CD14-positive monocyte (primary cell): Measurements from ENCODE around the gene PBX4. TPM values are rescaled to one million over a fixed set of nuclear protein-coding genes. Genes with fewer than 3 reads are reported as not detected.

ENCODE experiments used
- DNase-seq, 3 donors: peaks; one replicate each; pipeline ENCODE4 v3.0.0-alpha.2; 2011 to 2022
- H2AFZ ChIP-seq: 2 replicates; pipeline ENCODE4 v1.6.0; 2012; ENCODE audit warnings: mild to moderate bottlenecking, low read depth, low read length, inconsistent platforms; ENCODE audit not compliant: insufficient read depth, poor library complexity, severe bottlenecking
- H3K27ac ChIP-seq, 2 donors: 1 replicate in 1 of 2; 2 replicates in 1 of 2; pipeline ENCODE4 v1.5.1; 2012 to 2013; ENCODE audit warnings: low read length in 2 of 2, control low read depth in 1 of 2, inconsistent platforms in 1 of 2, low read depth in 1 of 2, mild to moderate bottlenecking in 1 of 2
- H3K27me3 ChIP-seq, 2 donors: one replicate each; pipeline versions ENCODE4 v1.6.0 to v1.6.1; 2011 to 2013; ENCODE audit warnings: low read length in 2 of 2; ENCODE audit not compliant: control insufficient read depth in 2 of 2, insufficient read depth in 2 of 2
- H3K36me3 ChIP-seq, 2 donors: replicated peaks in 1 of 2; 1 replicate in 1 of 2; 2 replicates in 1 of 2; pipeline versions ENCODE4 v1.5.1 to v1.6.1; 2012 to 2013; ENCODE audit warnings: low read length in 2 of 2, control low read depth in 1 of 2, inconsistent platforms in 1 of 2, mild to moderate bottlenecking in 1 of 2; ENCODE audit not compliant: insufficient read depth in 2 of 2, control insufficient read depth in 1 of 2
- H3K4me1 ChIP-seq, 2 donors: 1 replicate in 1 of 2; 2 replicates in 1 of 2; pipeline versions ENCODE4 v1.5.1 to v1.6.1; 2012 to 2013; ENCODE audit warnings: low read length in 2 of 2, control low read depth in 1 of 2, inconsistent platforms in 1 of 2, mild to moderate bottlenecking in 1 of 2, moderate library complexity in 1 of 2; ENCODE audit not compliant: insufficient read depth in 2 of 2, control insufficient read depth in 1 of 2
- H3K4me2 ChIP-seq: replicated peaks from 2 replicates; pipeline ENCODE3; 2012; ENCODE audit warnings: low read length, moderate library complexity, mild to moderate bottlenecking; ENCODE audit not compliant: poor library complexity, severe bottlenecking; ENCODE audit errors: extremely low read depth
- H3K4me3 ChIP-seq, 3 experiments: fragments of 200-600 bp in 1 of 3; sonication (generic) in 1 of 3; replicated peaks in 1 of 3; 1 replicate in 2 of 3; 2 replicates in 1 of 3; pipeline ENCODE4 v1.5.1; 2011 to 2013; ENCODE audit warnings: low read length in 3 of 3, mild to moderate bottlenecking in 3 of 3, control low read depth in 2 of 3, low read depth in 2 of 3, inconsistent platforms in 1 of 3, moderate library complexity in 1 of 3
- H3K79me2 ChIP-seq: 2 replicates; pipeline ENCODE4 v1.6.0; 2012; ENCODE audit warnings: mild to moderate bottlenecking, control low read depth, inconsistent platforms, low read length, moderate library complexity; ENCODE audit not compliant: insufficient read depth
- H3K9ac ChIP-seq: 2 replicates; pipeline ENCODE4 v1.6.0; 2017; ENCODE audit warnings: low read length, mild to moderate bottlenecking; ENCODE audit not compliant: insufficient read depth, poor library complexity, severe bottlenecking
- H3K9me3 ChIP-seq, 2 donors: replicated peaks in 1 of 2; 1 replicate in 1 of 2; 2 replicates in 1 of 2; pipeline versions ENCODE4 v1.5.1 to v1.6.1; 2012 to 2013; ENCODE audit warnings: low read length in 2 of 2, control low read depth in 1 of 2; ENCODE audit not compliant: control insufficient read depth in 1 of 2, insufficient read depth in 1 of 2
- H4K20me1 ChIP-seq: 2 replicates; pipeline ENCODE4 v1.6.0; 2012; ENCODE audit warnings: mild to moderate bottlenecking, low read length, control low read depth, moderate library complexity; ENCODE audit not compliant: insufficient read depth
- H3K27ac Mint-ChIP-seq, 7 donors: one replicate each; pipeline ENCODE4 v1.8.0; 2020; ENCODE audit warnings: mild to moderate bottlenecking in 7 of 7, mixed read lengths in 7 of 7, moderate library complexity in 6 of 7, inconsistent platforms in 2 of 7
- H3K27me3 Mint-ChIP-seq, 3 donors: one replicate each; pipeline ENCODE4 v1.8.0; 2021 to 2022; ENCODE audit warnings: low read depth in 3 of 3, mild to moderate bottlenecking in 3 of 3, mixed read lengths in 3 of 3, moderate library complexity in 3 of 3, inconsistent platforms in 1 of 3
- H3K36me3 Mint-ChIP-seq, 2 donors: one replicate each; pipeline ENCODE4 v1.8.0; 2020; ENCODE audit warnings: mixed read lengths in 2 of 2, inconsistent platforms in 1 of 2, mild to moderate bottlenecking in 1 of 2
- H3K4me1 Mint-ChIP-seq: one replicate; pipeline ENCODE4 v1.8.0; 2020; ENCODE audit warnings: mild to moderate bottlenecking, mixed read lengths
- H3K4me3 Mint-ChIP-seq, 2 donors: one replicate each; pipeline ENCODE4 v1.8.0; 2020; ENCODE audit warnings: mild to moderate bottlenecking in 2 of 2, mixed read lengths in 2 of 2, moderate library complexity in 1 of 2
- H3K9me3 Mint-ChIP-seq, 7 donors: one replicate each; pipeline ENCODE4 v1.8.0; 2020 to 2022; ENCODE audit warnings: mixed read lengths in 7 of 7, mild to moderate bottlenecking in 6 of 7, moderate library complexity in 6 of 7, inconsistent platforms in 2 of 7
- WGBS: methylation state at CpG from one replicate; pipeline ENCODE4 v1.1.5; 2013; ENCODE audit warnings: missing lambda C conversion rate; ENCODE audit not compliant: insufficient coverage; 5-methylcytosine and 5-hydroxymethylcytosine counted together
- intact Hi-C, 2 donors: fragments of 100-400 bp; cut with micrococcal nuclease; formaldehyde crosslinking; loops; one replicate each; pipeline versions ENCODE4 v1.15.0 to v1.15.1; 2023
- polyA plus RNA-seq, 3 donors: library from polyadenylated mRNA; depleted of rRNA in 1 of 3; unstranded in 2 of 3; stranded (reverse) in 1 of 3; fragments of 300-500 nt in 2 of 3; fragments of >200 nt in 1 of 3; fragmentation: Illumina TruSeq in 2 of 3; gene quantifications; 1 replicate in 2 of 3; 2 replicates in 1 of 3; pipeline ENCODE4 v1.2.3, GENCODE V29; 2012 to 2021
- TF ChIP-seq, protein P1 (sequence below): fragments of 200-600 bp; IDR thresholded peaks from one replicate; pipeline ENCODE4 v1.8.0; 2022; ENCODE audit warnings: antibody characterized with exemption, mild to moderate bottlenecking

Gene PBX4
- polyA plus RNA-seq, 3 donors, result 2.4 TPM; not detected in 2

GRCh38 chr19:19628501-19629134, 10.1 kb upstream of the PBX4 start:
- DNase-seq, result peak; percentile 69 to 84 (median 74)

DNA sequence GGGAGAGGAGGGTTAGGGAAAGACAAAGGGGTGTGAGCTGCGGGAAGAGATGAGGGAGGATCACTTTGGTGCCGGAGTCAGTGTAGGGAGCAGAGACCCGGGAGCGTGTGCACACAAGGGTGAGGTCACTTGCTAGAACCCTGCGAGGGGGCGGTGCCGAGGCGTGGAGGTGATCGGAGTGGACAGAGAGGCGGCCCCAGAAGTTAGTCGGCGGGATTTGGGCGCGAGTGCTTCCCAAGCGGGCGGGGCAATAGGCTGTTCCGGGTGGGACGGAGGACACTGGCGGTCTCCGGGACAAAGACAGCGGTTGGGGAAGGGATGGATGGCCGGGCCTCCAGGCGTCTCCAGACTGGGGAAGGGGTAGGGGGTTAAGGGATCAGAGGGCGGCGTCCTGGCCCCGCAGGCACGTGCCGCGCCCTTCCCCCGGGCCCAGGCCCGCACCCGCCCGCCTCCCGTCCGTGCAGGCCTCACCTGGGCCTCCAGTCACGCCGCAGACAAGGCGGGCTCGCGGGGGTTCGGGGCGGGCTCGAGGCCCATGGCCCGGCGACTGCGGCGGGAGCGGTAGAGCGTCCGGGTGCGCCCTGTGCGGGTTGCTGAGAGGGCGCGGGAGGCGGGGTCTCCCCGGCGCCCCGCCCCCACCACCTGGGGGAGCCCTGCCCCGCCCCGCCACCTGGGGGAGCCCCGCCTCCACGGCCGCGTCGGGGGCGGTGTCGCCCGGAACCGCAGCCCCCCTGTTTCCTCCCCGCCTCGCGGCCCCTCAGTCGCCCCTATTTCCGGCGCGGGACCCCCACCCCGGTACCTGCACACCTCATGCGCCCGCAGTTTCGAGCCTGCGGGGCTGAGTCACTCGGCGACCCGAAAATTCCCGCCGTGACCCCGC, 9.4 kb upstream of the PBX4 start, which contains the start of gene LPAR2:
Gene LPAR2, minus strand, starts transcription at position 600 of the 880 bp plus-strand sequence. CDS start 945 bp downstream, outside the sequence.
- under 1% methylated on average over 66 of the region's 87 CpGs for WGBS
- Histone ChIP-seq H2AFZ (peak within 1 kb of the TSS; percentile 11), H3K4me3 (peak within 1 kb of the TSS; percentile 7 to 64 (median 17)), H3K4me1 (peaks cover 18 to 30% of the 10 kb centered on the region in 2 donors), H3K27ac (no peak within 1 kb of the TSS), H3K79me2 (no peaks in the 10 kb centered on the region), H3K9me3 (no peaks in the 10 kb centered on the region), H3K36me3 (peaks cover 41 to 48% of the 10 kb centered on the region in 2 donors), H3K27me3 (no peaks in the 10 kb centered on the region), H3K9ac (peak within 1 kb of the TSS; percentile 54), H3K4me2 (peak within 1 kb of the TSS; percentile 82), H4K20me1 (peaks cover 51% of the 10 kb centered on the region)
- TF ChIP-seq, protein P1, sequence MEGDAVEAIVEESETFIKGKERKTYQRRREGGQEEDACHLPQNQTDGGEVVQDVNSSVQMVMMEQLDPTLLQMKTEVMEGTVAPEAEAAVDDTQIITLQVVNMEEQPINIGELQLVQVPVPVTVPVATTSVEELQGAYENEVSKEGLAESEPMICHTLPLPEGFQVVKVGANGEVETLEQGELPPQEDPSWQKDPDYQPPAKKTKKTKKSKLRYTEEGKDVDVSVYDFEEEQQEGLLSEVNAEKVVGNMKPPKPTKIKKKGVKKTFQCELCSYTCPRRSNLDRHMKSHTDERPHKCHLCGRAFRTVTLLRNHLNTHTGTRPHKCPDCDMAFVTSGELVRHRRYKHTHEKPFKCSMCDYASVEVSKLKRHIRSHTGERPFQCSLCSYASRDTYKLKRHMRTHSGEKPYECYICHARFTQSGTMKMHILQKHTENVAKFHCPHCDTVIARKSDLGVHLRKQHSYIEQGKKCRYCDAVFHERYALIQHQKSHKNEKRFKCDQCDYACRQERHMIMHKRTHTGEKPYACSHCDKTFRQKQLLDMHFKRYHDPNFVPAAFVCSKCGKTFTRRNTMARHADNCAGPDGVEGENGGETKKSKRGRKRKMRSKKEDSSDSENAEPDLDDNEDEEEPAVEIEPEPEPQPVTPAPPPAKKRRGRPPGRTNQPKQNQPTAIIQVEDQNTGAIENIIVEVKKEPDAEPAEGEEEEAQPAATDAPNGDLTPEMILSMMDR, result no peak
- H3K4me3 Mint-ChIP-seq, result peak within 1 kb of the TSS; percentile 75 to 81
- peak in 1 of 3 donors; percentile 5 for DNase-seq
- H3K27me3 Mint-ChIP-seq, result peaks cover 4 to 14% (median 12%) of the 10 kb centered on the region in 3 donors
- peaks cover 48 to 53% of the 10 kb centered on the region in 2 donors for H3K36me3 Mint-ChIP-seq
- peaks cover 19% of the 10 kb centered on the region for H3K4me1 Mint-ChIP-seq
- peak within 1 kb of the TSS in 5 of 7 donors; percentile 28 to 79 (median 35) for H3K27ac Mint-ChIP-seq
- peaks cover 0 to 3% (median 2%) of the 10 kb centered on the region in 7 donors for H3K9me3 Mint-ChIP-seq
- intact Hi-C loops, result no loop called here

More at GRCh38 chr19:19628501-19629134, 10.1 kb upstream of the PBX4 start:
- Mint-ChIP-seq H3K27me3 (peaks cover 4 to 14% (median 12%) of the 10 kb centered on the region in 3 donors), H3K27ac (peak overlapping the region in 5 of 7 donors; percentile 28 to 79 (median 35)), H3K36me3 (peaks cover 50 to 58% of the 10 kb centered on the region in 2 donors), H3K4me1 (peaks cover 19% of the 10 kb centered on the region), H3K4me3 (peak overlapping the region; percentile 75 to 80), H3K9me3 (peaks cover 0 to 3% (median 2%) of the 10 kb centered on the region in 7 donors)
- Histone ChIP-seq H3K9ac (peak overlapping the region; percentile 54), H4K20me1 (peaks cover 58% of the 10 kb centered on the region), H3K9me3 (no peaks in the 10 kb centered on the region), H3K27ac (no peak overlapping the region), H3K36me3 (peaks cover 45 to 52% of the 10 kb centered on the region in 2 donors), H3K4me2 (peak overlapping the region; percentile 82), H3K27me3 (no peaks in the 10 kb centered on the region), H3K79me2 (no peaks in the 10 kb centered on the region), H3K4me1 (peaks cover 18 to 30% of the 10 kb centered on the region in 2 donors), H3K4me3 (peak overlapping the region; percentile 7 to 64 (median 17)), H2AFZ (no peak overlapping the region)
- intact Hi-C loops, result no loop called here
- WGBS, result 2% methylated on average over 35 of the region's 51 CpGs
- TF ChIP-seq, protein P1, result no peak
